Measurements from ENCODE around the gene SPAG6.

The SPAG6 gene

GRCh38 chr10:22434521-22434920 is 89.2 kb downstream of the SPAG6 start:
- DNase-seq (ENCODE audit: low read depth) = no peak

- no peak for DNase-seq (ENCODE audit: low read depth)
These were observed 90.4 kb downstream of the SPAG6 start for GRCh38 chr10:22435650-22436049.

GRCh38 chr10:22436526-22436892 is 91.2 kb downstream of the SPAG6 start:
- no peak for DNase-seq (ENCODE audit: low read depth)

GRCh38 chr10:22436893-22437619 is 91.8 kb downstream of the SPAG6 start:
- peak; percentile 95 for DNase-seq (ENCODE audit: low read depth)

GRCh38 chr10:22437620-22438588 is 92.6 kb downstream of the SPAG6 start:
- DNase-seq (ENCODE audit: low read depth) = no peak

- no peak for DNase-seq (ENCODE audit: low read depth)
These were observed 93.4 kb downstream of the SPAG6 start for GRCh38 chr10:22438711-22439110.

GRCh38 chr10:22442063-22442462 is 96.8 kb downstream of the SPAG6 start:
- no peak for DNase-seq (ENCODE audit: low read depth)

- no peak for DNase-seq (ENCODE audit: low read depth)
These were observed 97.2 kb downstream of the SPAG6 start for GRCh38 chr10:22442468-22442867.

- DNase-seq (ENCODE audit: low read depth) = peak; percentile 45
These were observed 98.0 kb downstream of the SPAG6 start for GRCh38 chr10:22443175-22443901.

- DNase-seq (ENCODE audit: low read depth) = no peak
These were observed 99.0 kb downstream of the SPAG6 start for GRCh38 chr10:22444219-22444788.

GRCh38 chr10:22445495-22445894 is 100.2 kb downstream of the SPAG6 start:
- DNase-seq (ENCODE audit: low read depth) = no peak

GRCh38 chr10:22447068-22447467 is 101.8 kb downstream of the SPAG6 start:
- no peak for DNase-seq (ENCODE audit: low read depth)

- DNase-seq (ENCODE audit: low read depth) = no peak
These were observed 106.0 kb downstream of the SPAG6 start for GRCh38 chr10:22451346-22451745.

GRCh38 chr10:22453320-22453719 is 108.0 kb downstream of the SPAG6 start:
- DNase-seq (ENCODE audit: low read depth) = no peak

- no peak for DNase-seq (ENCODE audit: low read depth)
These were observed 108.8 kb downstream of the SPAG6 start for GRCh38 chr10:22453948-22454591.

GRCh38 chr10:22454634-22455033 is 109.3 kb downstream of the SPAG6 start:
- DNase-seq (ENCODE audit: low read depth) = no peak

GRCh38 chr10:22455068-22455857 is 110.0 kb downstream of the SPAG6 start:
- DNase-seq (ENCODE audit: low read depth) = no peak

- DNase-seq (ENCODE audit: low read depth) = no peak
These were observed 111.2 kb downstream of the SPAG6 start for GRCh38 chr10:22456486-22456885.

GRCh38 chr10:22458272-22459038 is 113.2 kb downstream of the SPAG6 start:
- no peak for DNase-seq (ENCODE audit: low read depth)

GRCh38 chr10:22459496-22459895 is 114.2 kb downstream of the SPAG6 start:
- DNase-seq (ENCODE audit: low read depth) = peak; percentile 24

Measured in fibroblast of gingiva (primary cell).